ENCODE data around the gene DMXL2.

GRCh38 chr15:51416129-51416528, 206.4 kb downstream of the DMXL2 start:
- TF ChIP-seq ZNF8 (CRISPR knock-in tag; IDR thresholded peaks at IDR 0.05) (no peak), ZFP3 (CRISPR knock-in tag; IDR thresholded peaks at IDR 0.05) (no peak), ESRRG (CRISPR knock-in tag; IDR thresholded peaks at IDR 0.05) (no peak), OSR1 (CRISPR knock-in tag; IDR thresholded peaks at IDR 0.05) (no peak), ARNTL (CRISPR knock-in tag; IDR thresholded peaks at IDR 0.05; ENCODE audit: borderline replicate concordance, low read depth) (no peak), ZNF565 (CRISPR knock-in tag; conservative IDR thresholded peaks at IDR 0.05; ENCODE audit: low read depth) (no peak), RARB (CRISPR knock-in tag; IDR thresholded peaks at IDR 0.05) (no peak), BACH2 (CRISPR knock-in tag; IDR thresholded peaks at IDR 0.05; ENCODE audit: borderline replicate concordance) (no peak), ZFP30 (CRISPR knock-in tag; IDR thresholded peaks at IDR 0.05) (no peak)
- TF ChIP-seq, protein P1, sequence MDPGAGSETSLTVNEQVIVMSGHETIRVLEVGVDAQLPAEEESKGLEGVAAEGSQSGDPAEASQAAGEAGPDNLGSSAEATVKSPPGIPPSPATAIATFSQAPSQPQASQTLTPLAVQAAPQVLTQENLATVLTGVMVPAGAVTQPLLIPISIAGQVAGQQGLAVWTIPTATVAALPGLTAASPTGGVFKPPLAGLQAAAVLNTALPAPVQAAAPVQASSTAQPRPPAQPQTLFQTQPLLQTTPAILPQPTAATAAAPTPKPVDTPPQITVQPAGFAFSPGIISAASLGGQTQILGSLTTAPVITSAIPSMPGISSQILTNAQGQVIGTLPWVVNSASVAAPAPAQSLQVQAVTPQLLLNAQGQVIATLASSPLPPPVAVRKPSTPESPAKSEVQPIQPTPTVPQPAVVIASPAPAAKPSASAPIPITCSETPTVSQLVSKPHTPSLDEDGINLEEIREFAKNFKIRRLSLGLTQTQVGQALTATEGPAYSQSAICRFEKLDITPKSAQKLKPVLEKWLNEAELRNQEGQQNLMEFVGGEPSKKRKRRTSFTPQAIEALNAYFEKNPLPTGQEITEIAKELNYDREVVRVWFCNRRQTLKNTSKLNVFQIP (CRISPR knock-in tag; IDR thresholded peaks at IDR 0.05; ENCODE audit: borderline replicate concordance, low read depth): no peak
- TF ChIP-seq, protein P2, sequence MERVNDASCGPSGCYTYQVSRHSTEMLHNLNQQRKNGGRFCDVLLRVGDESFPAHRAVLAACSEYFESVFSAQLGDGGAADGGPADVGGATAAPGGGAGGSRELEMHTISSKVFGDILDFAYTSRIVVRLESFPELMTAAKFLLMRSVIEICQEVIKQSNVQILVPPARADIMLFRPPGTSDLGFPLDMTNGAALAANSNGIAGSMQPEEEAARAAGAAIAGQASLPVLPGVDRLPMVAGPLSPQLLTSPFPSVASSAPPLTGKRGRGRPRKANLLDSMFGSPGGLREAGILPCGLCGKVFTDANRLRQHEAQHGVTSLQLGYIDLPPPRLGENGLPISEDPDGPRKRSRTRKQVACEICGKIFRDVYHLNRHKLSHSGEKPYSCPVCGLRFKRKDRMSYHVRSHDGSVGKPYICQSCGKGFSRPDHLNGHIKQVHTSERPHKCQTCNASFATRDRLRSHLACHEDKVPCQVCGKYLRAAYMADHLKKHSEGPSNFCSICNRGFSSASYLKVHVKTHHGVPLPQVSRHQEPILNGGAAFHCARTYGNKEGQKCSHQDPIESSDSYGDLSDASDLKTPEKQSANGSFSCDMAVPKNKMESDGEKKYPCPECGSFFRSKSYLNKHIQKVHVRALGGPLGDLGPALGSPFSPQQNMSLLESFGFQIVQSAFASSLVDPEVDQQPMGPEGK (CRISPR knock-in tag; IDR thresholded peaks at IDR 0.05; ENCODE audit: borderline replicate concordance): no peak
- TF ChIP-seq, protein P3, sequence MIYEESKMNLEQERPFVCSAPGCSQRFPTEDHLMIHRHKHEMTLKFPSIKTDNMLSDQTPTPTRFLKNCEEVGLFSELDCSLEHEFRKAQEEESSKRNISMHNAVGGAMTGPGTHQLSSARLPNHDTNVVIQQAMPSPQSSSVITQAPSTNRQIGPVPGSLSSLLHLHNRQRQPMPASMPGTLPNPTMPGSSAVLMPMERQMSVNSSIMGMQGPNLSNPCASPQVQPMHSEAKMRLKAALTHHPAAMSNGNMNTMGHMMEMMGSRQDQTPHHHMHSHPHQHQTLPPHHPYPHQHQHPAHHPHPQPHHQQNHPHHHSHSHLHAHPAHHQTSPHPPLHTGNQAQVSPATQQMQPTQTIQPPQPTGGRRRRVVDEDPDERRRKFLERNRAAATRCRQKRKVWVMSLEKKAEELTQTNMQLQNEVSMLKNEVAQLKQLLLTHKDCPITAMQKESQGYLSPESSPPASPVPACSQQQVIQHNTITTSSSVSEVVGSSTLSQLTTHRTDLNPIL (CRISPR knock-in tag; IDR thresholded peaks at IDR 0.05; ENCODE audit: low read depth): no peak
- TF ChIP-seq, protein P4, sequence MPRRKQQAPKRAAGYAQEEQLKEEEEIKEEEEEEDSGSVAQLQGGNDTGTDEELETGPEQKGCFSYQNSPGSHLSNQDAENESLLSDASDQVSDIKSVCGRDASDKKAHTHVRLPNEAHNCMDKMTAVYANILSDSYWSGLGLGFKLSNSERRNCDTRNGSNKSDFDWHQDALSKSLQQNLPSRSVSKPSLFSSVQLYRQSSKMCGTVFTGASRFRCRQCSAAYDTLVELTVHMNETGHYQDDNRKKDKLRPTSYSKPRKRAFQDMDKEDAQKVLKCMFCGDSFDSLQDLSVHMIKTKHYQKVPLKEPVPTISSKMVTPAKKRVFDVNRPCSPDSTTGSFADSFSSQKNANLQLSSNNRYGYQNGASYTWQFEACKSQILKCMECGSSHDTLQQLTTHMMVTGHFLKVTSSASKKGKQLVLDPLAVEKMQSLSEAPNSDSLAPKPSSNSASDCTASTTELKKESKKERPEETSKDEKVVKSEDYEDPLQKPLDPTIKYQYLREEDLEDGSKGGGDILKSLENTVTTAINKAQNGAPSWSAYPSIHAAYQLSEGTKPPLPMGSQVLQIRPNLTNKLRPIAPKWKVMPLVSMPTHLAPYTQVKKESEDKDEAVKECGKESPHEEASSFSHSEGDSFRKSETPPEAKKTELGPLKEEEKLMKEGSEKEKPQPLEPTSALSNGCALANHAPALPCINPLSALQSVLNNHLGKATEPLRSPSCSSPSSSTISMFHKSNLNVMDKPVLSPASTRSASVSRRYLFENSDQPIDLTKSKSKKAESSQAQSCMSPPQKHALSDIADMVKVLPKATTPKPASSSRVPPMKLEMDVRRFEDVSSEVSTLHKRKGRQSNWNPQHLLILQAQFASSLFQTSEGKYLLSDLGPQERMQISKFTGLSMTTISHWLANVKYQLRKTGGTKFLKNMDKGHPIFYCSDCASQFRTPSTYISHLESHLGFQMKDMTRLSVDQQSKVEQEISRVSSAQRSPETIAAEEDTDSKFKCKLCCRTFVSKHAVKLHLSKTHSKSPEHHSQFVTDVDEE (CRISPR knock-in tag; IDR thresholded peaks at IDR 0.05): no peak

Measured in SK-N-SH treated with all-trans-retinoic acid at 6 μM for 48 hours (cell line).